SK-N-SH treated with all-trans-retinoic acid at 6 μM for 48 hours (cell line): ENCODE measurements around the gene TXN2.
A peak's percentile ranks its signal among the peaks of the same experiment; 100 is the strongest.

Experiments used
- ARNTL ChIP-seq: fragments of 450-650 bp; formaldehyde crosslinking; IDR thresholded peaks from 2 replicates; pipeline ENCODE4 v1.5.0; 2020; ENCODE audit warnings: low read depth, mild to moderate bottlenecking, moderate library complexity, borderline replicate concordance
- BACH2 ChIP-seq: fragments of 250-450 bp; sonication (Bioruptor Pico); IDR thresholded peaks from 2 replicates; pipeline ENCODE4 v1.9.0; 2021; ENCODE audit warnings: mild to moderate bottlenecking, borderline replicate concordance
- CSDC2 ChIP-seq: fragments of 250-450 bp; sonication (Bioruptor Pico); IDR thresholded peaks from 2 replicates; pipeline ENCODE4 v1.5.0; 2020; ENCODE audit warnings: mild to moderate bottlenecking, moderate library complexity
- ISL1 ChIP-seq: fragments of 250-450 bp; sonication (Bioruptor Pico); IDR thresholded peaks from 2 replicates; pipeline ENCODE4 v2.1.2; 2022; ENCODE audit warnings: mild to moderate bottlenecking, moderate library complexity
- OSR1 ChIP-seq: fragments of 250-450 bp; sonication (Bioruptor Pico); IDR thresholded peaks from 2 replicates; pipeline ENCODE4 v1.8.0; 2022; ENCODE audit warnings: moderate library complexity, mild to moderate bottlenecking, inconsistent platforms
- ZFP3 ChIP-seq: fragments of 250-450 bp; sonication (Bioruptor Pico); IDR thresholded peaks from 2 replicates; pipeline ENCODE4 v1.5.0; 2020; ENCODE audit warnings: mild to moderate bottlenecking, moderate library complexity
- ZFP30 ChIP-seq: fragments of 450-650 bp; formaldehyde crosslinking; IDR thresholded peaks from 2 replicates; pipeline ENCODE4 v1.5.0; 2022; ENCODE audit warnings: mild to moderate bottlenecking, moderate library complexity
- TF ChIP-seq, protein P1 (sequence below): fragments of 250-450 bp; sonication (Bioruptor Pico); IDR thresholded peaks from 2 replicates; pipeline ENCODE4 v1.5.1; 2020; ENCODE audit warnings: low read depth, mild to moderate bottlenecking, moderate library complexity
- TF ChIP-seq, protein P2 (sequence below): fragments of 250-450 bp; sonication (Bioruptor Pico); IDR thresholded peaks from 2 replicates; pipeline ENCODE4 v1.8.0; 2020; ENCODE audit warnings: mild to moderate bottlenecking, moderate library complexity, borderline replicate concordance

DNA sequence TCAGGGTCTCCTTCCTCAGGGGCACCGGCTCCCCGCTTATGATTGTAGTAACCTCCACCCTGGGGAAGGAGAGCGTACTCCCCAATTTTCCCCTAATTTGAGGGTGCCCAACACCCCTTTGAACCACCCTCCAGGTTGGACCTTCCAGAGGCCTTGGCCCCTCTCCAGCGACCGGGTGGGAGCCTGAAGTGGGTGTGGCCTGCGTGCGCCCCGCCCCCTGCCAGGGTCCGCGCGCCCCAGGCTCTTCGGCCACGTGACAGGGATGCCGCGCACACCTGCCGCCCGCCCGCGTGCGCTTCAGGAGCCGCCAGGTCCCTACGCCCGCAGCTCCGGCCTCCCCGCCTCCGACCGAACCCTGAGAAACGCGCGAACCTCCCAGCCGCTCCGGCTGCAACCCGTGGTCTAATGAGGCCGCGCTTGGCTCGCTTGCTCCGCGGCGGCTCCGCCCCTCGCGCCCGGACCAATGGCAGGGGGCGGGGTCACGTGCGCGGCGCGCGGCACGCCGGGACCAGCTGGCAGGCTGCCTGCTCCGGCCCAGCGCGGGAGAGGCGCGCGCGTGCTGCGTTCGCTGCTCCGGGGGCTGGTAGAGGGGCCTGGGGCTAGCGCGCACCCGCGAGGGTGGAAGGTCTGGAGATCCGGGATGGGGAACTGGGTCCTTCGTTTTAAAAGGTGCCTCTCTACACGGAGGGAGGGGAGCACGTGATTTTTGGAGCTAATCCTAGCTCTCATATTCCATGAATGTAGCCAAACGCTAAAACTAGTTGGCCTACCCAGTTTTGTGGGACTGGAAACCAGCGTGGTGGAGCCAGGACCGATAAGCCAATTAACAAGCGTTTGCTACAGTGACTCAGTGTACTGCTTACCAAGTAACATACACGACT is 25.4 kb upstream of the TXN2 start, which contains the start of gene FOXRED2:
- TF ChIP-seq CSDC2 (CRISPR knock-in tag) (peak; percentile 27; the same call in 1 of the 2 replicates), ZFP30 (CRISPR knock-in tag) (no peak), ARNTL (peak; percentile 73; the same call in 1 of the 2 replicates), ISL1 (CRISPR knock-in tag) (no peak), ZFP3 (CRISPR knock-in tag) (no peak; the same call in 1 of the 2 replicates), OSR1 (no peak), BACH2 (CRISPR knock-in tag) (no peak; the same call in 1 of the 2 replicates)
- TF ChIP-seq, protein P1, sequence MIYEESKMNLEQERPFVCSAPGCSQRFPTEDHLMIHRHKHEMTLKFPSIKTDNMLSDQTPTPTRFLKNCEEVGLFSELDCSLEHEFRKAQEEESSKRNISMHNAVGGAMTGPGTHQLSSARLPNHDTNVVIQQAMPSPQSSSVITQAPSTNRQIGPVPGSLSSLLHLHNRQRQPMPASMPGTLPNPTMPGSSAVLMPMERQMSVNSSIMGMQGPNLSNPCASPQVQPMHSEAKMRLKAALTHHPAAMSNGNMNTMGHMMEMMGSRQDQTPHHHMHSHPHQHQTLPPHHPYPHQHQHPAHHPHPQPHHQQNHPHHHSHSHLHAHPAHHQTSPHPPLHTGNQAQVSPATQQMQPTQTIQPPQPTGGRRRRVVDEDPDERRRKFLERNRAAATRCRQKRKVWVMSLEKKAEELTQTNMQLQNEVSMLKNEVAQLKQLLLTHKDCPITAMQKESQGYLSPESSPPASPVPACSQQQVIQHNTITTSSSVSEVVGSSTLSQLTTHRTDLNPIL: no peak
- TF ChIP-seq, protein P2, sequence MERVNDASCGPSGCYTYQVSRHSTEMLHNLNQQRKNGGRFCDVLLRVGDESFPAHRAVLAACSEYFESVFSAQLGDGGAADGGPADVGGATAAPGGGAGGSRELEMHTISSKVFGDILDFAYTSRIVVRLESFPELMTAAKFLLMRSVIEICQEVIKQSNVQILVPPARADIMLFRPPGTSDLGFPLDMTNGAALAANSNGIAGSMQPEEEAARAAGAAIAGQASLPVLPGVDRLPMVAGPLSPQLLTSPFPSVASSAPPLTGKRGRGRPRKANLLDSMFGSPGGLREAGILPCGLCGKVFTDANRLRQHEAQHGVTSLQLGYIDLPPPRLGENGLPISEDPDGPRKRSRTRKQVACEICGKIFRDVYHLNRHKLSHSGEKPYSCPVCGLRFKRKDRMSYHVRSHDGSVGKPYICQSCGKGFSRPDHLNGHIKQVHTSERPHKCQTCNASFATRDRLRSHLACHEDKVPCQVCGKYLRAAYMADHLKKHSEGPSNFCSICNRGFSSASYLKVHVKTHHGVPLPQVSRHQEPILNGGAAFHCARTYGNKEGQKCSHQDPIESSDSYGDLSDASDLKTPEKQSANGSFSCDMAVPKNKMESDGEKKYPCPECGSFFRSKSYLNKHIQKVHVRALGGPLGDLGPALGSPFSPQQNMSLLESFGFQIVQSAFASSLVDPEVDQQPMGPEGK: no peak
